GM12891 (cell line): ENCODE measurements around the gene SOHLH1.

Experiments used
- POLR2A ChIP-seq: IDR thresholded peaks from 2 replicates; pipeline ENCODE4 v1.6.1; 2011; ENCODE audit warnings: low read depth, low read length, control low read depth
- POLR2AphosphoS5 ChIP-seq: IDR thresholded peaks from 2 replicates; pipeline ENCODE4 v1.6.1; 2011; ENCODE audit warnings: low read depth, low read length, control low read depth
- SPI1 ChIP-seq: IDR thresholded peaks from 2 replicates; pipeline ENCODE4 v1.6.1; 2011; ENCODE audit warnings: low read depth, low read length, control low read depth

DNA sequence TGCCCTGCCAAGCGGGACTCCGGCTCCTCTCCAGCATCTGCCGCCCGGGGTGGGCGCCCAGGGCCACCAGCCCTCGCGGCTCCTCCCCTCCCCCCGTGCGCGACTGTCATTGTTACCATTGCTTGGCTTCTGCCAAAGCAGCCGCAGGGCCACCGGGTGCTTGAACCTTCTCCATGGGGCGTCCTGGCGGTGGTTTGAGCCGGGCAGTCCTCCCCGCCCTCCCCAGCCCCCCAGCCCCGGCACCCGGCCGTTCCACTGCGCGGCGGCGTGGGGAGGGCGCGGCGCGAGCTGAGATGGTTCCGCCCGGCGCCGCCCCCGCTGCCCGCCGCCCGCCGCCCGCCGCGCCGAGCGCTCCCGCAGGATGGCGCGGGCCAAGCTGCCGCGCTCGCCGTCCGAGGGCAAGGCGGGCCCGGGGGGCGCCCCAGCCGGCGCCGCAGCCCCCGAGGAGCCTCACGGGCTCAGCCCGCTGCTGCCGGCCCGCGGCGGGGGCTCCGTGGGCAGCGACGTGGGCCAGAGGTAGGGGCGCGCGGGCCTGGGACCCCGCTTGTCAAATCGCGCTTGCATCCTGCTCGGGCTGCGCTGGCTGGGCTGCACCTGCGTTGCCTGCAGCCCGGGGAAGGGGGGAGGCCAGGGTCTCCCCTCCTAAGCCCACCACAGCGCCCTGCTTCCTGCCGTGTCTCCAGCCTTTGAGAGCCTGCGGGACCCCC lies 37.1 kb upstream of the SOHLH1 start:
- TF ChIP-seq POLR2A (no peak), POLR2AphosphoS5 (no peak), SPI1 (no peak)
